Neutrophil (primary cell): ENCODE data around the gene TKFC.

Experiments used
- H3K27ac ChIP-seq: fragments of 200-600 bp; sonication (generic); 2 replicates; pipeline ENCODE4 v1.5.1; 2016; ENCODE audit warnings: mild to moderate bottlenecking, moderate library complexity
- H3K27me3 ChIP-seq: fragments of 200-600 bp; sonication (generic); 2 replicates; pipeline ENCODE4 v1.6.0; 2016; ENCODE audit warnings: mild to moderate bottlenecking
- H3K36me3 ChIP-seq: fragments of 200-600 bp; sonication (generic); 2 replicates; pipeline ENCODE4 v1.5.1; 2017
- H3K4me1 ChIP-seq, 2 experiments: fragments of 200-600 bp in 1 of 2; sonication (generic) in 1 of 2; 1 replicate in 1 of 2; 2 replicates in 1 of 2; pipeline versions ENCODE4 v1.5.1 to v1.6.1; 2013 to 2016; ENCODE audit warnings: low read depth in 1 of 2, low read length in 1 of 2, mild to moderate bottlenecking in 1 of 2, moderate library complexity in 1 of 2; ENCODE audit not compliant: control insufficient read depth in 1 of 2, insufficient read depth in 1 of 2
- H3K4me3 ChIP-seq, 2 experiments: fragments of 200-600 bp in 1 of 2; sonication (generic) in 1 of 2; 1 replicate in 1 of 2; 2 replicates in 1 of 2; pipeline ENCODE4 v1.5.1; 2013 to 2016; ENCODE audit warnings: low read depth in 1 of 2, low read length in 1 of 2, mild to moderate bottlenecking in 1 of 2, moderate library complexity in 1 of 2
- H3K9me3 ChIP-seq: fragments of 200-600 bp; sonication (generic); 2 replicates; pipeline ENCODE4 v1.5.1; 2016
- CTCF ChIP-seq: fragments of 200-600 bp; sonication (generic); IDR thresholded peaks from 2 replicates; pipeline ENCODE4 v1.5.1; 2016; ENCODE audit warnings: antibody characterized with exemption

TKFC gene

GRCh38 chr11:61358566-61358965, 25.5 kb downstream of the TKFC start:
- H3K36me3 ChIP-seq: peaks cover 6% of the 10 kb centered on the region
- no peaks in the 10 kb centered on the region for H3K27me3 ChIP-seq
- no peak for TF ChIP-seq CTCF
- peaks cover 38 to 43% of the 10 kb centered on the region in 2 experiments for H3K4me1 ChIP-seq
- no peak overlapping the region for H3K4me3 ChIP-seq
- no peaks in the 10 kb centered on the region for H3K9me3 ChIP-seq
- H3K27ac ChIP-seq: no peak overlapping the region

GRCh38 chr11:61359516-61359915, 26.5 kb downstream of the TKFC start:
- Histone ChIP-seq H3K27me3 (no peaks in the 10 kb centered on the region), H3K36me3 (peaks cover 4% of the 10 kb centered on the region), H3K4me3 (no peak overlapping the region), H3K9me3 (no peaks in the 10 kb centered on the region), H3K27ac (no peak overlapping the region), H3K4me1 (peaks cover 40 to 43% of the 10 kb centered on the region in 2 experiments)
- TF ChIP-seq CTCF: no peak

- peak overlapping the region; percentile 96 to 99 for H3K4me3 ChIP-seq
- no peaks in the 10 kb centered on the region for H3K9me3 ChIP-seq
- no peak for TF ChIP-seq CTCF
Observed at GRCh38 chr11:61361237-61361740, 28.3 kb downstream of the TKFC start.

GRCh38 chr11:61361741-61362541, 28.9 kb downstream of the TKFC start, which contains the start of the genes CYB561A3 and TMEM138:
CYB561A3 (minus strand) TSS chr11:61361882; CDS start chr11:61356713, 5,169 bp downstream.
TMEM138 (plus strand) TSS chr11:61362374; CDS start chr11:61364391, 2,017 bp downstream.
- TF ChIP-seq CTCF: peak; percentile 6
- peak within 1 kb of the TSS; percentile 98 for H3K27ac ChIP-seq
- peak within 1 kb of the TSS; percentile 96 to 99 for H3K4me3 ChIP-seq
- peaks cover 34 to 38% of the 10 kb centered on the region in 2 experiments for H3K4me1 ChIP-seq
- H3K36me3 ChIP-seq: peaks cover 22% of the 10 kb centered on the region
- no peaks in the 10 kb centered on the region for H3K9me3 ChIP-seq
- H3K27me3 ChIP-seq: no peaks in the 10 kb centered on the region

More at GRCh38 chr11:61361237-61361740, 28.3 kb downstream of the TKFC start:
- H3K27ac ChIP-seq: peak overlapping the region; percentile 98
- H3K36me3 ChIP-seq: peaks cover 16% of the 10 kb centered on the region
- H3K4me1 ChIP-seq: peaks cover 40 to 43% of the 10 kb centered on the region in 2 experiments
- H3K27me3 ChIP-seq: no peaks in the 10 kb centered on the region

- no peak for TF ChIP-seq CTCF
- Histone ChIP-seq H3K9me3 (no peaks in the 10 kb centered on the region), H3K4me3 (peak overlapping the region; percentile 96 to 99), H3K27ac (peak overlapping the region; percentile 98), H3K27me3 (no peaks in the 10 kb centered on the region), H3K36me3 (peaks cover 27% of the 10 kb centered on the region), H3K4me1 (peaks cover 28 to 32% of the 10 kb centered on the region in 2 experiments)
Observed at GRCh38 chr11:61362542-61362875, 29.5 kb downstream of the TKFC start.
